WTC11 (cell line): ENCODE measurements around the gene TNIP3. TPM values are rescaled to one million over a fixed set of nuclear protein-coding genes. Genes with fewer than 3 reads are reported as not detected.

ENCODE experiments used
- ATAC-seq: fragments of 200-7000 bp; cut with Tn5 transposase; 2 replicates; pipeline ENCODE4 v1.10.0; 2021; ENCODE audit warnings: mild to moderate bottlenecking, moderate library complexity
- CTCF ChIA-PET: fragments of 300-600 bp; sonication (Branson Sonifier 250); formaldehyde crosslinking; loops from one replicate; lab custom pipeline; 2021; ENCODE audit warnings: antibody characterized with exemption; lab: Charles Lee
- POLR2A ChIA-PET: fragments of 350-600 bp; sonication (Branson Sonifier 250); formaldehyde crosslinking; loops from one replicate; lab custom pipeline; 2021; ENCODE audit warnings: antibody characterized with exemption; lab: Charles Lee
- DNase-seq: peaks from one replicate; pipeline ENCODE4 v3.0.0; 2021; ENCODE audit warnings: low spot score
- H3K27ac Mint-ChIP-seq: 2 replicates; pipeline ENCODE4 v1.8.0; 2021; ENCODE audit warnings: mixed read lengths
- H3K27me3 Mint-ChIP-seq: 2 replicates; pipeline ENCODE4 v1.8.0; 2021; ENCODE audit warnings: low read depth, mild to moderate bottlenecking, moderate library complexity, mixed read lengths
- H3K36me3 Mint-ChIP-seq: 2 replicates; pipeline ENCODE4 v1.8.0; 2021; ENCODE audit warnings: mixed read lengths
- H3K4me1 Mint-ChIP-seq: 2 replicates; pipeline ENCODE4 v1.8.0; 2022; ENCODE audit warnings: mixed read lengths
- H3K4me3 Mint-ChIP-seq: 2 replicates; pipeline ENCODE4 v1.8.0; 2021; ENCODE audit warnings: mild to moderate bottlenecking, moderate library complexity, mixed read lengths
- H3K9me3 Mint-ChIP-seq: 2 replicates; pipeline ENCODE4 v1.8.0; 2021; ENCODE audit warnings: mixed read lengths
- CREM ChIP-seq: sonication (generic); formaldehyde crosslinking; IDR thresholded peaks from 2 replicates; pipeline ENCODE4 v1.8.1; 2022; ENCODE audit warnings: mild to moderate bottlenecking, missing genetic modification reagents, moderate library complexity
- ELF4 ChIP-seq: sonication (generic); formaldehyde crosslinking; IDR thresholded peaks from 2 replicates; pipeline ENCODE4 v1.8.1; 2022; ENCODE audit warnings: low read depth, mild to moderate bottlenecking, moderate library complexity, missing genetic modification reagents
- FOXK1 ChIP-seq: sonication (generic); formaldehyde crosslinking; IDR thresholded peaks from 2 replicates; pipeline ENCODE4 v1.8.0; 2022; ENCODE audit warnings: mild to moderate bottlenecking, moderate library complexity, missing genetic modification reagents
- GRHL2 ChIP-seq: fragments of 250-450 bp; sonication (Bioruptor Pico); IDR thresholded peaks from 2 replicates; pipeline ENCODE4 v1.8.0; 2022; ENCODE audit warnings: mild to moderate bottlenecking, moderate library complexity; ENCODE audit not compliant: insufficient replicate concordance, severe bottlenecking
- HMGA2 ChIP-seq: fragments of 250-450 bp; sonication (Bioruptor Pico); IDR thresholded peaks from 2 replicates; pipeline ENCODE4 v1.4.0; 2021; ENCODE audit warnings: mild to moderate bottlenecking, moderate library complexity
- JUN ChIP-seq: sonication (generic); formaldehyde crosslinking; IDR thresholded peaks from 2 replicates; pipeline ENCODE4 v1.8.0; 2023; ENCODE audit warnings: mild to moderate bottlenecking, missing genetic modification reagents
- NFATC4 ChIP-seq: fragments of 250-450 bp; sonication (Bioruptor Pico); IDR thresholded peaks from 2 replicates; pipeline ENCODE4 v1.9.0; 2021; ENCODE audit warnings: mild to moderate bottlenecking
- NR2C2 ChIP-seq: sonication (generic); formaldehyde crosslinking; IDR thresholded peaks from 2 replicates; pipeline ENCODE4 v1.8.0; 2022; ENCODE audit warnings: mild to moderate bottlenecking, missing genetic modification reagents
- SP1 ChIP-seq: sonication (generic); formaldehyde crosslinking; conservative IDR thresholded peaks from 2 replicates; pipeline ENCODE4 v1.8.1; 2022; ENCODE audit warnings: missing genetic modification reagents
- TEAD4 ChIP-seq: sonication (generic); formaldehyde crosslinking; IDR thresholded peaks from 2 replicates; pipeline ENCODE4 v1.8.0; 2022; ENCODE audit warnings: mild to moderate bottlenecking, missing genetic modification reagents
- ZBTB21 ChIP-seq: sonication (generic); formaldehyde crosslinking; IDR thresholded peaks from 2 replicates; pipeline ENCODE4 v1.8.1; 2023; ENCODE audit warnings: mild to moderate bottlenecking, missing genetic modification reagents, borderline replicate concordance
- ZNF121 ChIP-seq: sonication (generic); formaldehyde crosslinking; IDR thresholded peaks from 2 replicates; pipeline ENCODE4 v1.8.0; 2023; ENCODE audit warnings: missing genetic modification reagents
- ZNF232 ChIP-seq: sonication (generic); formaldehyde crosslinking; IDR thresholded peaks from 2 replicates; pipeline ENCODE4 v1.8.0; 2022; ENCODE audit warnings: mild to moderate bottlenecking, missing genetic modification reagents
- total RNA-seq: library from RNA; stranded (reverse); gene quantifications from 3 replicates; pipeline ENCODE4 v1.2.3, GENCODE V29; 2021
- TF ChIP-seq, protein P1 (sequence below): fragments of 250-450 bp; sonication (Bioruptor Pico); conservative IDR thresholded peaks from 2 replicates; pipeline ENCODE4 v1.9.0; 2021; ENCODE audit warnings: mild to moderate bottlenecking
- TF ChIP-seq, protein P2 (sequence below): sonication (generic); formaldehyde crosslinking; IDR thresholded peaks from 2 replicates; pipeline ENCODE4 v1.8.0; 2022; ENCODE audit warnings: mild to moderate bottlenecking, missing genetic modification reagents
- TF ChIP-seq, protein P3 (sequence below): fragments of 250-450 bp; sonication (Bioruptor Pico); IDR thresholded peaks from 2 replicates; pipeline ENCODE4 v1.9.0; 2021; ENCODE audit warnings: mild to moderate bottlenecking, borderline replicate concordance
- TF ChIP-seq, protein P4 (sequence below): sonication (generic); formaldehyde crosslinking; conservative IDR thresholded peaks from 2 replicates; pipeline ENCODE4 v1.8.1; 2022; ENCODE audit warnings: mild to moderate bottlenecking, missing genetic modification reagents
- TF ChIP-seq, protein P5 (sequence below): sonication (generic); formaldehyde crosslinking; IDR thresholded peaks from 2 replicates; pipeline ENCODE4 v1.8.0; 2022; ENCODE audit warnings: mild to moderate bottlenecking, missing genetic modification reagents
- TF ChIP-seq, protein P6 (sequence below): sonication (generic); formaldehyde crosslinking; IDR thresholded peaks from 2 replicates; pipeline ENCODE4 v1.8.1; 2022; ENCODE audit warnings: mild to moderate bottlenecking, moderate library complexity, missing genetic modification reagents

Gene TNIP3
- total RNA-seq, 1 experiment from 2014 or later: not detected

DNA sequence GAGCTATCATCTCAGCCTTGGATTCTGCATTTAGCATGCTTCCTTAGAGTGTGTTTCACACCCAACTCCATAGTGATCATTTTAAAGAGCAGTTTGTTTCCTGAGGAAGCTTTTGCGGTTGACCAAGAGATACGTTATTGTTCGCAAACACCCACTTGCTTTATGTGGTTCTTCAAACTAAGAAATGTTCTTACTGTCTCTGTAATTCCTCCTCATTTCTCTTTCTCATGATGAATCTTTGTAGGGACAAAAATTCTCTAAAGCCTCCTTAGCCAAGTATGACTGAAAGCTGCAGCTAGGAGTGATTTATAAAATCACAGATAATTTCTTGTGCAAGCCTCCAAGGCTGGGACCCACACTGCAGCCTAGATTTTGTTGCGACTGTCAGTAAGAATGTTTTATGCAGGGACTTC, 10.0 kb downstream of the TNIP3 start:
- Mint-ChIP-seq H3K27me3 (peaks cover 15% of the 10 kb centered on the region), H3K9me3 (no peaks in the 10 kb centered on the region), H3K4me3 (no peak overlapping the region), H3K36me3 (no peaks in the 10 kb centered on the region), H3K27ac (no peak overlapping the region), H3K4me1 (peaks cover 14% of the 10 kb centered on the region)
- no peak for ATAC-seq
- no peak for DNase-seq
- ChIA-PET CTCF (no interaction called here), POLR2A (no interaction called here)
- TF ChIP-seq ZNF232 (CRISPR knock-in tag): no peak
- no peak for TF ChIP-seq NR2C2
- no peak for TF ChIP-seq GRHL2 (CRISPR knock-in tag)
- TF ChIP-seq HMGA2: no peak
- no peak for TF ChIP-seq FOXK1
- TF ChIP-seq, protein P1, sequence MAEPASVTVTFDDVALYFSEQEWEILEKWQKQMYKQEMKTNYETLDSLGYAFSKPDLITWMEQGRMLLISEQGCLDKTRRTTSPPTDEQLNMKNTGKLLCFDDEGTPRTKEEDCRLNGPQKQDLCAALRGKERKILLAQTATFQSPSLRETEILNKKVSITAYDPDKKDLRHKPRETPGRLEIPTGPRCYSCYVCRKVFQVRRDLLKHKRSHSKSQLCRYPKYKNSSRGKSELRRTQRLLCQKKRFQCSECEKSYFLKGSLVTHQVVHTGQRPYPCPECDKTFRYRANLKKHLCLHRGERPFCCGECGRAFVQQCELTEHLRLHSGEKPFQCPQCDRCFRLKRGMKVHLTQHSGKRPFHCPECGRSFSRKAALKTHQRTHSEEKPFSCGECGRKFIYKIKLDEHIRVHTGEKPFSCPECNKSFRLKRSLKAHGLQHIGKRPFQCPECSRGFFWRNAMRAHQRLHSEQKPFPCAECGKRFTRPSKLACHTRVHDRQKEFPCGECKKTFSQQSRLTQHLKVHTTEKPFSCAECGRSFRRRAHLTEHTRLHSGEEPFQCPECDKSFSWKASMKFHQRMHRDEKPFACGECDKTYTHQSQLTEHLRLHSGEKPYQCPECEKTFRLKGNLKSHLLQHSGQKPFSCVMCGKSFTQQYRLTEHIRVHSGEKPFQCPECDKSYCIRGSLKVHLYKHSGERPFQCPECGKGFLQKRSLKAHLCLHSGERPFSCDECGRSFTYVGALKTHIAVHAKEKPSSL (CRISPR knock-in tag): no peak
- TF ChIP-seq ZBTB21 (CRISPR knock-in tag): no peak

DNA sequence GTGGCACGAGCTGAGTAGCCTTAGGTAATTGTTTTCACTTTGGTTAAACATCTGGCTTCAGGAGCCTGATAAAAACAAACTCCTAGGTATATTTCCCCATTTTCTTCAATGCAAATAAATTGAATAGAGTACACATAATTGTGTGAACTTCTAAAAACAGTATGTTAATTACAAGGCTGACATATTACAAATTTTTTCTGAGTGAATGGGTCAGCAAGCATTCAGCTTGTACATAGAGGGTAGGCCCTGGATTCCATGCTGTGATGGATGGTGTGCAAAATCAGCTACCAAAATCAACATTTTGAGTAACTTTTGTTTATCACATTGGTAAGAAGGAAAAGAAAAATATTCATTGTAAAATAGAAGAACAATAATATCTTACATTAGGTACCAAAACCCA, 12.2 kb downstream of the TNIP3 start:
- no peak overlapping the region for H3K4me3 Mint-ChIP-seq
- POLR2A ChIA-PET: no interaction called here
- DNase-seq (no peak), ATAC-seq (no peak)
- H3K4me1 Mint-ChIP-seq: peaks cover 6% of the 10 kb centered on the region
- H3K27ac Mint-ChIP-seq: no peak overlapping the region
- CTCF ChIA-PET: interaction anchor here (0.8 kb wide), 1 partner anchor 40 kb away, joined by 3 read pairs; no protein-coding TSS in a partner anchor
- no peak for TF ChIP-seq ZNF121 (CRISPR knock-in tag)
- TF ChIP-seq CREM: no peak
- TF ChIP-seq, protein P2, sequence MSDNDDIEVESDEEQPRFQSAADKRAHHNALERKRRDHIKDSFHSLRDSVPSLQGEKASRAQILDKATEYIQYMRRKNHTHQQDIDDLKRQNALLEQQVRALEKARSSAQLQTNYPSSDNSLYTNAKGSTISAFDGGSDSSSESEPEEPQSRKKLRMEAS (CRISPR knock-in tag): no peak
- no peak for TF ChIP-seq TEAD4 (CRISPR knock-in tag)
- no peak for TF ChIP-seq ZBTB21 (CRISPR knock-in tag)
- TF ChIP-seq NFATC4 (CRISPR knock-in tag): no peak
- peaks cover 2% of the 10 kb centered on the region for H3K27me3 Mint-ChIP-seq
- no peaks in the 10 kb centered on the region for H3K9me3 Mint-ChIP-seq
- H3K36me3 Mint-ChIP-seq: no peaks in the 10 kb centered on the region

DNA sequence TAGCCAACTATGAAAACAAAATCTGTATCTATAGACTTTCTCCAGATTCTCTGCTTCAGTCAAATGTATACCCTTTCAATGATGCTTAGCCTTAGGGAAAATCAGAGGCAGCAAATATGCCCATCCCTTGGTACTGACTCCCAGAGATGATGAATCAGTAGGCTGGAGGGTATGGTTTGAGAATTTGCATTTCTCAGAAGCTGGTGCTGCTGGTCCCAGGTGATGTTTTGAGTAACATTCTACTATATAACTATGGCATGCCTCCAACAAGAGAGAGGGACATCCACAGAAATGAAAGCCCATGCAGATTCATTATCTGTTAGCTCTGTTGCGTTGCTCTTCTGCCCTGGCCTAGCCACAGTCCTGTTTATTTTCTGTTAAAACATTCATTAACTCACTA, 13.6 kb downstream of the TNIP3 start:
- H3K27ac Mint-ChIP-seq: no peak overlapping the region
- no peaks in the 10 kb centered on the region for H3K9me3 Mint-ChIP-seq
- no peaks in the 10 kb centered on the region for H3K4me1 Mint-ChIP-seq
- no peak for ATAC-seq
- ChIA-PET POLR2A (no interaction called here), CTCF (no interaction called here)
- TF ChIP-seq SP1 (CRISPR knock-in tag): no peak
- TF ChIP-seq, protein P3, sequence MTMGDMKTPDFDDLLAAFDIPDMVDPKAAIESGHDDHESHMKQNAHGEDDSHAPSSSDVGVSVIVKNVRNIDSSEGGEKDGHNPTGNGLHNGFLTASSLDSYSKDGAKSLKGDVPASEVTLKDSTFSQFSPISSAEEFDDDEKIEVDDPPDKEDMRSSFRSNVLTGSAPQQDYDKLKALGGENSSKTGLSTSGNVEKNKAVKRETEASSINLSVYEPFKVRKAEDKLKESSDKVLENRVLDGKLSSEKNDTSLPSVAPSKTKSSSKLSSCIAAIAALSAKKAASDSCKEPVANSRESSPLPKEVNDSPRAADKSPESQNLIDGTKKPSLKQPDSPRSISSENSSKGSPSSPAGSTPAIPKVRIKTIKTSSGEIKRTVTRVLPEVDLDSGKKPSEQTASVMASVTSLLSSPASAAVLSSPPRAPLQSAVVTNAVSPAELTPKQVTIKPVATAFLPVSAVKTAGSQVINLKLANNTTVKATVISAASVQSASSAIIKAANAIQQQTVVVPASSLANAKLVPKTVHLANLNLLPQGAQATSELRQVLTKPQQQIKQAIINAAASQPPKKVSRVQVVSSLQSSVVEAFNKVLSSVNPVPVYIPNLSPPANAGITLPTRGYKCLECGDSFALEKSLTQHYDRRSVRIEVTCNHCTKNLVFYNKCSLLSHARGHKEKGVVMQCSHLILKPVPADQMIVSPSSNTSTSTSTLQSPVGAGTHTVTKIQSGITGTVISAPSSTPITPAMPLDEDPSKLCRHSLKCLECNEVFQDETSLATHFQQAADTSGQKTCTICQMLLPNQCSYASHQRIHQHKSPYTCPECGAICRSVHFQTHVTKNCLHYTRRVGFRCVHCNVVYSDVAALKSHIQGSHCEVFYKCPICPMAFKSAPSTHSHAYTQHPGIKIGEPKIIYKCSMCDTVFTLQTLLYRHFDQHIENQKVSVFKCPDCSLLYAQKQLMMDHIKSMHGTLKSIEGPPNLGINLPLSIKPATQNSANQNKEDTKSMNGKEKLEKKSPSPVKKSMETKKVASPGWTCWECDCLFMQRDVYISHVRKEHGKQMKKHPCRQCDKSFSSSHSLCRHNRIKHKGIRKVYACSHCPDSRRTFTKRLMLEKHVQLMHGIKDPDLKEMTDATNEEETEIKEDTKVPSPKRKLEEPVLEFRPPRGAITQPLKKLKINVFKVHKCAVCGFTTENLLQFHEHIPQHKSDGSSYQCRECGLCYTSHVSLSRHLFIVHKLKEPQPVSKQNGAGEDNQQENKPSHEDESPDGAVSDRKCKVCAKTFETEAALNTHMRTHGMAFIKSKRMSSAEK (CRISPR knock-in tag): no peak
- TF ChIP-seq, protein P4, sequence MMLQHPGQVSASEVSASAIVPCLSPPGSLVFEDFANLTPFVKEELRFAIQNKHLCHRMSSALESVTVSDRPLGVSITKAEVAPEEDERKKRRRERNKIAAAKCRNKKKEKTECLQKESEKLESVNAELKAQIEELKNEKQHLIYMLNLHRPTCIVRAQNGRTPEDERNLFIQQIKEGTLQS (CRISPR knock-in tag): no peak
- no peak for TF ChIP-seq ZBTB21 (CRISPR knock-in tag)
- TF ChIP-seq, protein P5, sequence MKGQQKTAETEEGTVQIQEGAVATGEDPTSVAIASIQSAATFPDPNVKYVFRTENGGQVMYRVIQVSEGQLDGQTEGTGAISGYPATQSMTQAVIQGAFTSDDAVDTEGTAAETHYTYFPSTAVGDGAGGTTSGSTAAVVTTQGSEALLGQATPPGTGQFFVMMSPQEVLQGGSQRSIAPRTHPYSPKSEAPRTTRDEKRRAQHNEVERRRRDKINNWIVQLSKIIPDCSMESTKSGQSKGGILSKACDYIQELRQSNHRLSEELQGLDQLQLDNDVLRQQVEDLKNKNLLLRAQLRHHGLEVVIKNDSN: no peak
- TF ChIP-seq JUN (CRISPR knock-in tag): no peak
- TF ChIP-seq ELF4 (CRISPR knock-in tag): no peak
- TF ChIP-seq, protein P6, sequence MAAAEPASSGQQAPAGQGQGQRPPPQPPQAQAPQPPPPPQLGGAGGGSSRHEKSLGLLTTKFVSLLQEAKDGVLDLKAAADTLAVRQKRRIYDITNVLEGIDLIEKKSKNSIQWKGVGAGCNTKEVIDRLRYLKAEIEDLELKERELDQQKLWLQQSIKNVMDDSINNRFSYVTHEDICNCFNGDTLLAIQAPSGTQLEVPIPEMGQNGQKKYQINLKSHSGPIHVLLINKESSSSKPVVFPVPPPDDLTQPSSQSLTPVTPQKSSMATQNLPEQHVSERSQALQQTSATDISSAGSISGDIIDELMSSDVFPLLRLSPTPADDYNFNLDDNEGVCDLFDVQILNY: no peak
- TF ChIP-seq TEAD4 (CRISPR knock-in tag): no peak
- no peak for DNase-seq
- no peaks in the 10 kb centered on the region for H3K27me3 Mint-ChIP-seq
- H3K36me3 Mint-ChIP-seq: no peaks in the 10 kb centered on the region
- no peak overlapping the region for H3K4me3 Mint-ChIP-seq
